Glutamatergic neuron (in vitro differentiated cells): ENCODE data around the gene GATA5. TPM values are rescaled to one million over a fixed set of nuclear protein-coding genes. Genes with fewer than 3 reads are reported as not detected.

Experiments used
- DNase-seq: peaks from one replicate; pipeline ENCODE4 v3.0.0; 2022
- H3K27ac Mint-ChIP-seq: one replicate; pipeline ENCODE4 v1.8.0; 2020; ENCODE audit warnings: mild to moderate bottlenecking, mixed read lengths, inconsistent platforms; ENCODE audit not compliant: unreplicated experiment
- H3K27me3 Mint-ChIP-seq: one replicate; pipeline ENCODE4 v1.8.0; 2020; ENCODE audit warnings: mild to moderate bottlenecking, moderate library complexity, mixed read lengths, inconsistent platforms; ENCODE audit not compliant: unreplicated experiment
- H3K36me3 Mint-ChIP-seq: one replicate; pipeline ENCODE4 v1.8.0; 2020; ENCODE audit warnings: mild to moderate bottlenecking, mixed read lengths, inconsistent platforms; ENCODE audit not compliant: unreplicated experiment
- H3K4me1 Mint-ChIP-seq: one replicate; pipeline ENCODE4 v1.8.0; 2020; ENCODE audit warnings: mild to moderate bottlenecking, low read depth, mixed read lengths, inconsistent platforms; ENCODE audit not compliant: unreplicated experiment
- H3K4me3 Mint-ChIP-seq: one replicate; pipeline ENCODE4 v1.8.0; 2020; ENCODE audit warnings: mild to moderate bottlenecking, mixed read lengths, inconsistent platforms; ENCODE audit not compliant: unreplicated experiment
- H3K9me3 Mint-ChIP-seq: one replicate; pipeline ENCODE4 v1.8.0; 2020; ENCODE audit warnings: mild to moderate bottlenecking, moderate library complexity, mixed read lengths, inconsistent platforms; ENCODE audit not compliant: unreplicated experiment
- total RNA-seq: library from RNA; stranded (reverse); fragmentation: NEBNext Ultra II Directional; extraction: Animal tissue kit (Norgen Biotek cat#: 25700); gene quantifications from one replicate; pipeline ENCODE4 v1.2.1, GENCODE V29; 2021; ENCODE audit not compliant: unreplicated experiment
- TF ChIP-seq, protein P1 (sequence below): fragments of 200-600 bp; sonication (generic); IDR thresholded peaks from one replicate; pipeline ENCODE4 v1.5.0; 2021; ENCODE audit not compliant: partially characterized antibody, unreplicated experiment

Gene GATA5
- total RNA-seq, 1 donor from 2014 or later = 1.3 TPM

DNA sequence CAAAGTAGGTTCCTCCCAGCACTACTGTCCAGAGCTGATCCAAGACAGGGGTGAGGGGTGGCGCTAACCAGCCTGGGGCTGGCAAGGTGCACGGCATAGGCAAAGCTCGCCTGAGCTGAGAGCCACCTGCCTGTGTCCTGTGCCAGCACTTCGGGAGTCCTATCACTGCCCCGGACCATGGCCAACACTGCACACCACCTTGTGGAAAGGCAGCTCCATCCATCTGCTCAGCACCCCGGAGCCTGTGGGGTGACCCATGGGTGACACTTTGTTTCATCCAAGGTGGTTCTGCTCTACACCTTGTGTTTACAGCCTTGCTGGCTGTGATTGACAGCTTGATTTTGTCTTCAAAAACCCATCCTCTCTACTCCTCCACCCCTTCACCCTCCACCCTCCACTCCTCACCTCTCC is 32.9 kb upstream of the GATA5 start:
- peaks cover 15% of the 10 kb centered on the region for H3K4me1 Mint-ChIP-seq
- H3K4me3 Mint-ChIP-seq = no peak overlapping the region
- peaks cover 7% of the 10 kb centered on the region for H3K27me3 Mint-ChIP-seq
- DNase-seq = peak; percentile 33
- no peak overlapping the region for H3K27ac Mint-ChIP-seq
- TF ChIP-seq, protein P1, sequence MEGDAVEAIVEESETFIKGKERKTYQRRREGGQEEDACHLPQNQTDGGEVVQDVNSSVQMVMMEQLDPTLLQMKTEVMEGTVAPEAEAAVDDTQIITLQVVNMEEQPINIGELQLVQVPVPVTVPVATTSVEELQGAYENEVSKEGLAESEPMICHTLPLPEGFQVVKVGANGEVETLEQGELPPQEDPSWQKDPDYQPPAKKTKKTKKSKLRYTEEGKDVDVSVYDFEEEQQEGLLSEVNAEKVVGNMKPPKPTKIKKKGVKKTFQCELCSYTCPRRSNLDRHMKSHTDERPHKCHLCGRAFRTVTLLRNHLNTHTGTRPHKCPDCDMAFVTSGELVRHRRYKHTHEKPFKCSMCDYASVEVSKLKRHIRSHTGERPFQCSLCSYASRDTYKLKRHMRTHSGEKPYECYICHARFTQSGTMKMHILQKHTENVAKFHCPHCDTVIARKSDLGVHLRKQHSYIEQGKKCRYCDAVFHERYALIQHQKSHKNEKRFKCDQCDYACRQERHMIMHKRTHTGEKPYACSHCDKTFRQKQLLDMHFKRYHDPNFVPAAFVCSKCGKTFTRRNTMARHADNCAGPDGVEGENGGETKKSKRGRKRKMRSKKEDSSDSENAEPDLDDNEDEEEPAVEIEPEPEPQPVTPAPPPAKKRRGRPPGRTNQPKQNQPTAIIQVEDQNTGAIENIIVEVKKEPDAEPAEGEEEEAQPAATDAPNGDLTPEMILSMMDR = no peak
- peaks cover 4% of the 10 kb centered on the region for H3K9me3 Mint-ChIP-seq
- peaks cover 5% of the 10 kb centered on the region for H3K36me3 Mint-ChIP-seq

DNA sequence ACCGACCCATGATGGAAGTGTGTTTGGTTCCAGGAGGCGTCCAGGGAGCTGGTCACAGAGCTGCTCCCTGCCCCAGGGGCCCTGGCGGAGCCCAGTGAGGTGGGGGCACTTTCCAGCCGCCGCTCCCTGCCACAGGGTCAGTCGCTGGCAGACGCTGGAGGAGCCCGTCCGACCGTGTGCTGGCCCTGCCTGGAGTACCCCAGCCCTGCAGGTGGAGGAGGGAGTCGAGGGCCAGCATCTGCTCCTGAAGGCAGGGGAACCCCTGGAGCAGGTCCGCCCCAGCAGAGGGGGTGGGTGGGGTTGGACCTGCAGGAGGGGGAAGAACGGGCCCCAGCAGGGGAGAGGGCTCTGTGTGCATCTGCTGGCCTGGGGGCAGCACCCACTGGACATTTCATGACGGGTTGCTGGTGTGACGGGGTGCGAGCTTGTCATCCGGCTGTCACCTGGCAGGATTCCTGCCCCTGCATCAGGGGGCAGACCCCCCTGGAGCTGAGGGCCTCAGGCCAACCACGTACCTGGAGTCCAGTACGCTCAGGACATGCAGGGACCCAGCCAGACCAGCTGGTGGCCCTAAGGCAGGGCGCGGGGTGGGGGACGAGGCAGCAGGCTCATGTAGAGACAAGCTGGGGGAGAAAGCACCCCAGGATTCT is 32.3 kb upstream of the GATA5 start:
- Mint-ChIP-seq H3K4me3 (no peak overlapping the region), H3K36me3 (peaks cover 5% of the 10 kb centered on the region), H3K27me3 (peaks cover 11% of the 10 kb centered on the region), H3K27ac (no peak overlapping the region), H3K4me1 (peaks cover 15% of the 10 kb centered on the region), H3K9me3 (peaks cover 4% of the 10 kb centered on the region)
- no peak for DNase-seq
- TF ChIP-seq, protein P1 = no peak

DNA sequence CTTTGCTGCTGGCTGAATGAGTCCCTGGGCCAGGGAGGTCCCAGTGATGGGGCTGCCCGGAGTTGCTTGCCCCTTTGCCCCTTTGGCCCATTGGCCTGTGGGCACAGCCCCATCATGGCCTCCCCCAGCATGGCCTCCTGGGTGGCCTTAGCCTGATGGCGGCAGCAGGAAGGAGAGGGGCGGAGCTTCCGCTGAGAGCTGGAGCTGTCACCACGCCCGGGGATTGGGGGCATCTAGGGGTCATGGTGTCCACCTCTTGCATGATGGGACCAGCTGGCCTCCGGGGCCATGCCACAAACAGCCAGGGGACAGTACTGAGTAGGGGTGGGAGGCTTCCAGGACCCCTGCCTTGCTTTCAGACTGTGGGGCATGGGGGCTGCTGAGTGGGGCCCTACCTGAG is 31.5 kb upstream of the GATA5 start:
- Mint-ChIP-seq H3K4me3 (no peak overlapping the region), H3K36me3 (peaks cover 5% of the 10 kb centered on the region), H3K27me3 (peaks cover 11% of the 10 kb centered on the region), H3K27ac (no peak overlapping the region), H3K9me3 (peaks cover 4% of the 10 kb centered on the region), H3K4me1 (peaks cover 10% of the 10 kb centered on the region)
- TF ChIP-seq, protein P1 = no peak
- peak; percentile 23 for DNase-seq

GRCh38 chr20:62506791-62507190 is 31.0 kb upstream of the GATA5 start:
- peak; percentile 18 for DNase-seq
- Mint-ChIP-seq H3K27ac (no peak overlapping the region), H3K36me3 (peaks cover 5% of the 10 kb centered on the region), H3K4me3 (no peak overlapping the region), H3K4me1 (peaks cover 11% of the 10 kb centered on the region), H3K27me3 (peaks cover 11% of the 10 kb centered on the region), H3K9me3 (peaks cover 6% of the 10 kb centered on the region)
- TF ChIP-seq, protein P1 = no peak

GRCh38 chr20:62506087-62506486 is 30.3 kb upstream of the GATA5 start:
- H3K27ac Mint-ChIP-seq = no peak overlapping the region
- H3K9me3 Mint-ChIP-seq = peaks cover 7% of the 10 kb centered on the region
- peaks cover 9% of the 10 kb centered on the region for H3K4me1 Mint-ChIP-seq
- TF ChIP-seq, protein P1 = no peak
- peak; percentile 19 for DNase-seq
- no peak overlapping the region for H3K4me3 Mint-ChIP-seq
- peaks cover 5% of the 10 kb centered on the region for H3K36me3 Mint-ChIP-seq
- H3K27me3 Mint-ChIP-seq = peaks cover 10% of the 10 kb centered on the region
